ENCODE data around the gene CNTNAP2.

- TF ChIP-seq GATA3 (IDR thresholded peaks at IDR 0.05; ENCODE audit: low read depth, low read length): no peak
- TF ChIP-seq GATA2 (IDR thresholded peaks at IDR 0.05; ENCODE audit: low read depth, low read length): no peak
These were observed 1793.0 kb downstream of the CNTNAP2 start for GRCh38 chr7:147909431-147910148.
